Measurements from ENCODE around the gene EIF4G3. TPM values are rescaled to one million over a fixed set of nuclear protein-coding genes. Genes with fewer than 3 reads are reported as not detected.

The EIF4G3 gene
- polyA plus RNA-seq, 1 of the 3 experiments (the other 2 are of a cell fraction) = 32.0 TPM

GRCh38 chr1:21012937-21013336, 163.8 kb downstream of the EIF4G3 start:
- POLR2A ChIA-PET = no interaction called here

More at GRCh38 chr1:21012937-21013336, 163.8 kb downstream of the EIF4G3 start:
- Histone ChIP-seq H3K27me3 (ENCODE audit: insufficient read depth) (no peaks in the 10 kb centered on the region), H3K9me3 (no peaks in the 10 kb centered on the region), H3F3A (replicated peaks; ENCODE audit: insufficient read depth) (peaks cover 5% of the 10 kb centered on the region), H3K79me2 (ENCODE audit: insufficient read depth) (peaks cover 88% of the 10 kb centered on the region), H3K36me3 (replicated peaks in 1 of 2; ENCODE audit: control insufficient read depth in 1 of 2, insufficient read depth in 2 of 2, low read length in 1 of 2) (peaks cover 0 to 11% of the 10 kb centered on the region in 2 experiments), H3K9ac (no peak overlapping the region), H2AFZ (ENCODE audit: low read depth) (no peak overlapping the region), H3K27ac (ENCODE audit: low read depth in 2 of 2, low read length in 1 of 2) (peak overlapping the region in 1 of 2 experiments; percentile 40; a peak in 1 of 4 replicates), H3K4me2 (no peak overlapping the region), H3K9me2 (no peaks in the 10 kb centered on the region), H3K4me3 (ENCODE audit: low read depth in 2 of 2, low read length in 1 of 2) (no peak overlapping the region), H4K20me1 (ENCODE audit: insufficient read depth) (peaks cover 34% of the 10 kb centered on the region), H3K4me1 (ENCODE audit: control insufficient read depth in 1 of 2, insufficient read depth in 2 of 2, low read depth in 1 of 2, low read length in 1 of 2) (peaks cover 0 to 9% of the 10 kb centered on the region in 2 experiments; a peak in 2 of 4 replicates)
- TF ChIP-seq, protein P1, sequence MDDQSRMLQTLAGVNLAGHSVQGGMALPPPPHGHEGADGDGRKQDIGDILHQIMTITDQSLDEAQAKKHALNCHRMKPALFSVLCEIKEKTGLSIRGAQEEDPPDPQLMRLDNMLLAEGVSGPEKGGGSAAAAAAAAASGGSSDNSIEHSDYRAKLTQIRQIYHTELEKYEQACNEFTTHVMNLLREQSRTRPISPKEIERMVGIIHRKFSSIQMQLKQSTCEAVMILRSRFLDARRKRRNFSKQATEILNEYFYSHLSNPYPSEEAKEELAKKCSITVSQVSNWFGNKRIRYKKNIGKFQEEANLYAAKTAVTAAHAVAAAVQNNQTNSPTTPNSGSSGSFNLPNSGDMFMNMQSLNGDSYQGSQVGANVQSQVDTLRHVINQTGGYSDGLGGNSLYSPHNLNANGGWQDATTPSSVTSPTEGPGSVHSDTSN (IDR thresholded peaks at IDR 0.05) = no peak
- TF ChIP-seq FOXJ3 (CRISPR knock-in tag; IDR thresholded peaks at IDR 0.05) (no peak), CHD2 (IDR thresholded peaks at IDR 0.05; ENCODE audit: low read length, partially characterized antibody) (no peak), RAD21 (IDR thresholded peaks at IDR 0.05; ENCODE audit: low read length) (peak; percentile 3; the same call in 1 of the 2 replicates), ELF1 (IDR thresholded peaks at IDR 0.05) (no peak), RCOR1 (IDR thresholded peaks at IDR 0.05; ENCODE audit: low read length) (peak; percentile 69), MEF2A (IDR thresholded peaks at IDR 0.05; ENCODE audit: borderline replicate concordance, low read depth) (no peak), EZH2phosphoT487 (IDR thresholded peaks at IDR 0.05; ENCODE audit: borderline replicate concordance, low read depth) (no peak), GATA2 (CRISPR knock-in tag; IDR thresholded peaks at IDR 0.05) (0 out of 2 replicates have a peak, but pooled peaks have one; percentile 14), USF1 (IDR thresholded peaks at IDR 0.05; ENCODE audit: borderline replicate concordance, low read depth) (no peak), MAX (IDR thresholded peaks at IDR 0.05; ENCODE audit: low read depth) (no peak), TAF1 (IDR thresholded peaks at IDR 0.05; ENCODE audit: borderline replicate concordance, low read depth, low read length) (no peak), SIN3A (IDR thresholded peaks at IDR 0.05; ENCODE audit: borderline replicate concordance, low read depth, low read length) (no peak), RFX5 (IDR thresholded peaks at IDR 0.05; ENCODE audit: low read length) (no peak), YY1 (IDR thresholded peaks at IDR 0.05; ENCODE audit: low read depth) (no peak), NFIC (IDR thresholded peaks at IDR 0.05; ENCODE audit: borderline replicate concordance) (no peak), NRF1 (IDR thresholded peaks at IDR 0.05; ENCODE audit: low read depth, low read length) (no peak), FOSL2 (IDR thresholded peaks at IDR 0.05; ENCODE audit: borderline replicate concordance, low read depth) (no peak), ZBTB33 (IDR thresholded peaks at IDR 0.05; ENCODE audit: borderline replicate concordance, low read depth) (no peak)
- TF ChIP-seq, protein P2, sequence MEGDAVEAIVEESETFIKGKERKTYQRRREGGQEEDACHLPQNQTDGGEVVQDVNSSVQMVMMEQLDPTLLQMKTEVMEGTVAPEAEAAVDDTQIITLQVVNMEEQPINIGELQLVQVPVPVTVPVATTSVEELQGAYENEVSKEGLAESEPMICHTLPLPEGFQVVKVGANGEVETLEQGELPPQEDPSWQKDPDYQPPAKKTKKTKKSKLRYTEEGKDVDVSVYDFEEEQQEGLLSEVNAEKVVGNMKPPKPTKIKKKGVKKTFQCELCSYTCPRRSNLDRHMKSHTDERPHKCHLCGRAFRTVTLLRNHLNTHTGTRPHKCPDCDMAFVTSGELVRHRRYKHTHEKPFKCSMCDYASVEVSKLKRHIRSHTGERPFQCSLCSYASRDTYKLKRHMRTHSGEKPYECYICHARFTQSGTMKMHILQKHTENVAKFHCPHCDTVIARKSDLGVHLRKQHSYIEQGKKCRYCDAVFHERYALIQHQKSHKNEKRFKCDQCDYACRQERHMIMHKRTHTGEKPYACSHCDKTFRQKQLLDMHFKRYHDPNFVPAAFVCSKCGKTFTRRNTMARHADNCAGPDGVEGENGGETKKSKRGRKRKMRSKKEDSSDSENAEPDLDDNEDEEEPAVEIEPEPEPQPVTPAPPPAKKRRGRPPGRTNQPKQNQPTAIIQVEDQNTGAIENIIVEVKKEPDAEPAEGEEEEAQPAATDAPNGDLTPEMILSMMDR (IDR thresholded peaks at IDR 0.05) = no peak
- 62% methylated on average over 5 of the region's 5 CpGs for WGBS (ENCODE audit: low lambda C conversion rate)
- CTCF ChIA-PET = interaction anchor here (1.0 to 1.4 kb wide), 3 partner anchors 15 to 182 kb away, joined by 3 to 4 read pairs (median 3); no protein-coding TSS in a partner anchor
- DNase-seq = peak; percentile 66
